Fibroblast of skin of abdomen (primary cell): ENCODE results near the gene KRT82.

Source experiments
- DNase-seq: peaks from one replicate; pipeline ENCODE4 v3.0.0-alpha.2; 2013

Gene KRT82

DNA sequence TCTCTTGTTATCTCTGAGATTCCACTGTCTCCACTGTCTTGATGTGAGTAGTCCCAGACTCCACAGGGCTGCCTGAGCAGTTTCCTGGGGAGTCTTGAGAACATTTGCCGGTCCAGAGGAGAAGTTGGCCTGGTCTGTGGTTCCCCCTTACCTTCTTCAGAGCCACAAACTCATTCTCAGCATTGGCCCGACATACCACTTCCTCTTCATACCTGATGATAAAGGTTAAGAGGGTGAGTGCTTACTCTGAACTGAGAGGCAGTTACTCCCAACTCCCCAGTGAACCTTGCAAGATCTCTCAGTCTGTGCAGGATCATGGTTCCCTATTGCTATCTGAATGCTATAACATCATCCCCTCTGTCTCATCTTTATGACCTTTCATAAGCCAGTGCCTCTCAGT, 23.3 kb downstream of the KRT82 start:
- no peak for DNase-seq

DNA sequence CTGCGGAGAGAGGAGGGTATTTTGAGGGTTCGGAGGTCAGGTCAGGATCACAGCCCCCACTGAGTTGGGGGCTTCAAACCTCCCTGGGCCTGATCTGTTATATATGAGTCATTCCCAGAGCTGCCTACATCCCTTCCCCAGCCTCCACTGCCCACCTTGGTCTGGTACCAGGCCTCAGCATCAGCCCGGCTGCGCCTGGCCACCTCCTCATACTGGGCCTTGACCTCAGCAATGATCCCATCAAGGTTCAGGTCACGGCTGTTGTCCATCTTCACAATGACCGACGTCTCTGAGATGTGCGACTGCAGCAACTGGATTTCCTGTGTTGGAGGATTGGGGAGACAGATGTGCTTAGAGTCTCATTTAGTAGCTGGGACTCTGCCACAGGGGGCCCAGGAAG, 24.9 kb downstream of the KRT82 start:
- no peak for DNase-seq

DNA sequence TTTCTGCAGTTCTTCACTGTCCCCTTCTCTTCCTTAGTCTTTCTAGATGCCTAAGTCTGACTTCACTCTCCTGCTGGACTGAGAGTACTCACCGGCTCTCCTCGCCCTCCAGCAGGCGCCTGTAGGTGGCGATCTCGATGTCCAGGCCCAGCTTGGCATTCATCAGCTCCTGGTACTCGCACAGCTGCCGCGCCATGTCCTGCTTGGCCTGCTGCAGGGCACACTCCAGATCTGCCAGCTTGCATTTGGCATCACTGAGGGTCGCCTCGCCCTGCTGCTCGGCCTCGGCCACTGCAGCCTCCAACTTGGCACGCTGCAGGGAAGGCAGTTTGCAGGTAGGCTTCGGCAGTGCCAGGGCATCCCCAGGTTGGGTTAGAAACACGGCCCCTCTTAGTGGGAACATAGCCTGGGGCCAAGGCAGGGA, 25.9 kb downstream of the KRT82 start:
- peak; percentile 26 for DNase-seq

DNA sequence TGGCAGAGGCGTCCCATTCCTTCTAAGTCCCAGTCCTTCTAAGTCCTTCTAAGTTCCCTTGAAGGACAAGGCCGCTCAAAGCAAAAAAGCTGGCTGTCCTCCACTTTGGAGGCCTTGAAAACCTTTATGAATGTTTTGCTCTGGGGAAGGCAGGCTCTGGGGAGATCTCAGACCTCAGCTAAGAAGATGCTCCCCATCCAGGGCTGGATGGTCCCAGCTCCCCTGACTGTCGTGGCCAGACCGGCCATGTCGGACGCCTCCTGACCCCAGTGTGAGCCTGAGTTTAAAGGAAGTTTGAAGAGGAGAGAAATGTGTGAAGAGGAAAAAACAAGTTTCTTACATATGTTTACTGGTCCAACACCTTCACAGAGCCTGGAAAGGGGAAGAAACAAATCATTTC, 26.6 kb downstream of the KRT82 start:
- no peak for DNase-seq

DNA sequence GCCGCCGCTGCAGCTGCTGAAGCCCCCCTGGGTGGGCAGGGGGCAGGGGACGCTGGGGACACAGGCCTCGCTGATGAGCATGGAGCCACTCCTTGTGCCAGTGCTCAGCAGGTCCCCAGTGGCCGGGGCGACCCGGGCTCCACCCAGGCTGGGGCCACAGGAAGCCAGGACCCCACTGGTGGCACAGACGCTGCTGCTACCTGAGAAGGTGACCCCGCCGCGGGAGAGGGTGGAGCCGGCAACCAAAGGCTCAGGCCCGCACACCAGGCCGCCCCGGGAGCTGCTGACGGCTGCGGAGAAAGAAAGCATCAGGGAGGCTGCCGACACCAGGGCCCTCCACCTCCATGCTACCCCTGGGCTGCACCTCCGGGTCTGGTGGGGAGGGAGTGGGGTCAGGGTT, 28.0 kb downstream of the KRT82 start:
- DNase-seq = no peak

DNA sequence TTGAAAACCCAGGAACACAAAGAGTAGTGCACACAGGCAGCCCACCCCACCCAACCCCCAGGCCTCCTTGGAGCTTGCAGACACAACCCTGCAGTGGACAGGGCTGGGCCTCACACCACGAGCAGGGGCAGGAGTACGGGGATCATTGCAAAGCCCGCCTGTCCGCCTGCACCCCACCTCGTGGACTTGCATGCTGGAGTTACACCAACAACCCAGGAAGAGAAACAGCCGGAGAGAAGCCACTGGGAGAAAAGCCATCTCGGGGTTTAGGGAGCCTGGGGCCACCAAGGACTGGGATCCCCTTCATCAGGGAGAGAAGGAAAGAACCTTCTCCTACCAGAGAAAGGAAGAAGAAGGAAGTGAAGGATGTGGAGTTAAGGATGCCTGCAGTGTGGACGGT, 28.9 kb downstream of the KRT82 start:
- DNase-seq = no peak

DNA sequence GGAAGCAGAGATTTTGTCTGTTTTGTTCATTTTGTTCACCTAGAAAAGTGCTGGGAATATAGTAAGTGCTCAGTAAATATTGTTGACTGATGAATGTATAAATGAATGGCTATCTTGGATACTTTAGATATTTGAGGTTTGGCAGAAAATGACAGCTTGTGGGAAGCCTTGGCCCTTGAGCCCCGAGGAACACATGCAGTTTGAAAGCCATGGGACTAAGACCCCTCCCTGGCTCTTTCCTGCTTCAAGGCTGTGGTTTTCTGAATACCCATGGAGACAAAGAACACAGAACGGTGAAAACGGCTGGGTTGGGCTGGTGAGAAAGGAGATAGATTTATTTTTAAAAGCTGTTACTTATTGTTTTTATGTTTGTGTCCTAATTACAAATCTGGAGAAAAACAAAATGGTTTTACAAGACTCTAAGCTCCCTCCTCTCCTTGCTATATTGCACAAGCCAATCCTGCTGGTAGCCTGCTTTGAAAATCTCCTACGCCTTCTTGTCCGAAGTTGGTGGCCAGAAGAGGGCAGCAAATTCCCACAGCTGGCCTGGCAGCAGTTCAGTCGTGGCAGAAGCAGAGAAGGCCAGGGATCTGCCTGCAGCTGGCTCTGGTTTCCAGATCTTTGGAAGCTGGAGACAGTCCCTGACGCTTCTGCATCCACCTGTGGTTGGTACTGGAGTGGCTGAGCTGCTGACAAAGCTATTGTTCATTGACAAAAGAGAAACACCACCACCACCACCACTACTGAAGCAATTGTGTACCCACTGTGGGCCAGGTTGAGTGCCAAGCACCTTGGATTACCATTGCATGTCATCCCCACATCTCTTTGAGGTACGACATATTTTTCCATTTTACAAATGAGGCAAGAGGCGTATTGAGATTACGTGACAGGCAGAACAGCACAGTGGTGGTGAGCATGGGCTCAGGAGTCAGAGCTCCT, 33.6 kb downstream of the KRT82 start:
- DNase-seq = peak; percentile 82

DNA sequence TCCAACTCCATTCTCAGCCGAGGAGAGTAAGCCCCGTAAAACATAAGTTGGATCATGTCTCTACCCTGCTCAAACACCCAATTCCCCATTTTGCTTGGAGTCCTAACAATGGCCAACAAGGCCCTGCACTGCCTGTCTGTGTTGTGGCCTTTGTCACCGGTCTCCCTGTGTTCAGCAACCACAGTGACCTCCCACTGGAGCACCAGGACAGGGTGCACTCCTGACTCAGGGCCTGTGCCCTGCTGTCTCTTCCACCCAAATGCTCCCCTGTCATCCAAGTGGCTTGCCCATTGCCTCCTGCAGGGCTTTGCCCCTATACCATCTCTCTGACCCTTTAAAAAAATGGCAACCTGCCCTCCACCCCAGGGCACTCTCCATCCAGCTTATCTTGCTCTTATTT, 34.4 kb downstream of the KRT82 start:
- DNase-seq = no peak

DNA sequence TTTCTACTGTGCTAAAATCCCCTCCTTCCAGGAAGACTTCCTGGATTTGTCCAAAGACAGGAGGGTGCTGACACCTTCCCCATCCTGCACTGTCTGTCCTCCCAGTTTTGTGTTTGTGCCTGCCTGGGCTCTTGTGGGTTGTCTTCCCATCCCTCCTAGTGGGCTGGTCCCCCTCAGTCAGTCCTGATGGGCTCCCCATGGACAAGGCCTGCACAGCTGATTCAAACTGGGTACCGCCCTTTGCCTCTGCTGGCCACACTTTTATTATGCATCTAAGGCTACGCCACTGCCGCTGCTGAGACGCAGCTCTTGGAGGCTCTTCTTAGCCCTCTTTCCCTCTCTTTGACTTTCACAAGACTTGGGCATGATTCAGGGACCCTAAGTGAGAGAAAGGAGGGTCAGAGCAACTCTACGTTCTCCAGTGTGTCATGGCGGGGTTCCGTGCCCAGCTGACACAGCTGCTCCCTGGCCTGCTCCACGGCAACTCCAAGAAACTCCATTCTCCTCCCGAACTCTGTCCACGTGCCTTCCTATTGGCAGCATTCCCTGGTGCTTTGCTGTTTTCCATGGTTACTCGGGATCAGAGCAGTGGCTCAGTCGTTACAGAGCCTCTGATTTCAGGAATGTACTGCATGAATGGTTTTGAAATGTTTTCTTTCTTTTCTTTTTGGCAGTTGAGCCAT, 35.1 kb downstream of the KRT82 start:
- DNase-seq = peak; percentile 60

DNA sequence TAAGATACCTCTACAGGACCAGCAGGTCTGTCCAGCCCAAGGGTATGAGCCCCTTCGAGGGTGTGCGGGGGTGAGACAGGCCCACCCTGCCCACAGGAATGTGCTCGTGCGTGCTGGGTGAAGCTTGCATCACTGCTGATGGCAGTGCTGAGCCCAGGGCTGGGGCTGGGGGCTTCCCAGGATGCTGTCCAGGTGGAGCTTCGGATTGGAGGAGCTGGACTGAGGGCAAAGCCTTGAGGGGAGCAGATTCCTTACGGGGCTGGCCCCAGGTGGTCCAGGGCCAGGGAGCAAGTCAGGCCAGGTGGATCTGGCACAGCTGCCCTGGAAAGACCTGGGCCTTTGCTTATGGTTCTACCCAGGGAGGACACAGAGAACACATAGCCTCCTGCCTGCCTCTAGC, 36.3 kb downstream of the KRT82 start:
- DNase-seq = no peak

DNA sequence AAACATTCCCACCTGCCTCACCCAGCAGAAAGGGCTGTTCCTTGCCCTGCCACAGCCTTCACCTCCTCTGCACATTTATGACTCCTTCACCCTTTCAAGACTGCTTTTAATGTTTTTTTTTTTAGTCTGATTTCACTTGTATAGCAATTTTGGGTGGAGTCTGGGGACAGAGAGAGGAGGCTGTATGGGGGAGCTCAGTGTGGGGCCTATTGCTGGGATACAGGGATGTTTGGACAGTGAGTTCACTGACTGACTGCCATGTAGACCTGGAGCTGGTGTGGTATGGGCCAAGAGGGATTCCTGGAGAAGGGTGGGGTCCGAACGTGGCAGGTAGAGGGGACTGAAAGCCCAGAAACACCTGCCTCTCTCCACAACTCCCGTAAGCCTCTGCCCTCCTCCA, 36.9 kb downstream of the KRT82 start:
- no peak for DNase-seq

DNA sequence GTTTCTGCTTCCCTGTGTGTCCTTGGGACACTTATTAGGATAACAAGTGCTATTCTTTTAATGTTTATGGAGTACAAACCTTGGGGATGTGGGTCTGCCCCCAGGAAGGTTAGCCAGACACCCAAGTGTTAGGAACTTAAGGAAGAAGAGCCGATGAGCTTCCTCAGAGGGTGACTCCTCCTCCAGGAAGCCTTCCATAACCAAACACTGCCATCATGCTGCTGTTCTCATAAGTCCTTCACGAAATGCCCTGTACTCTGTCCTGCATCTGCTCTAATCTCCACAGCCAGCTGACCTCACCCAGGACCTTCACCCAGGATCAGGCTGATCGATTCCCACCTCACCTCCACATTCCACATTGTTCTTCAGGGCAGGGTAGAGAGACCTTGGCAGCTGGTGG, 37.6 kb downstream of the KRT82 start:
- DNase-seq = no peak

DNA sequence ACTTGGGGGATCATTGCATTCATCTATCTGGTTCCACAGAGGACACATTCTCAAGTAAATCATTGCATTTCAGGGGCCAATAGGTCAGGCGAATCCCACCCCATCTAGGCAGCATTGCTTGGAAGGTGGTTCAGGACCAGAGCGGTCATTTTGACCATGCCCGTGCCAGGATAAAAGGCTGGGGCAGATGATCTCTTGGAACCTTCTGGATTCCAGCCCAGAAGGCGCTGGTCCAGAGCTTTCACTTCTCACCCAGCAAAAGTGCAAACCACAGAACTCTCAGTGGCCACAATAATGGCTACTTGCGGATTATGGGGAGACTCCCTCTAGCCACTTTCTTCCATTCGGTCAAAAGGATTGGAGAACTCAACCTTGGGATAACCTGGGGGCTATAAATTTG, 38.3 kb downstream of the KRT82 start:
- no peak for DNase-seq

DNA sequence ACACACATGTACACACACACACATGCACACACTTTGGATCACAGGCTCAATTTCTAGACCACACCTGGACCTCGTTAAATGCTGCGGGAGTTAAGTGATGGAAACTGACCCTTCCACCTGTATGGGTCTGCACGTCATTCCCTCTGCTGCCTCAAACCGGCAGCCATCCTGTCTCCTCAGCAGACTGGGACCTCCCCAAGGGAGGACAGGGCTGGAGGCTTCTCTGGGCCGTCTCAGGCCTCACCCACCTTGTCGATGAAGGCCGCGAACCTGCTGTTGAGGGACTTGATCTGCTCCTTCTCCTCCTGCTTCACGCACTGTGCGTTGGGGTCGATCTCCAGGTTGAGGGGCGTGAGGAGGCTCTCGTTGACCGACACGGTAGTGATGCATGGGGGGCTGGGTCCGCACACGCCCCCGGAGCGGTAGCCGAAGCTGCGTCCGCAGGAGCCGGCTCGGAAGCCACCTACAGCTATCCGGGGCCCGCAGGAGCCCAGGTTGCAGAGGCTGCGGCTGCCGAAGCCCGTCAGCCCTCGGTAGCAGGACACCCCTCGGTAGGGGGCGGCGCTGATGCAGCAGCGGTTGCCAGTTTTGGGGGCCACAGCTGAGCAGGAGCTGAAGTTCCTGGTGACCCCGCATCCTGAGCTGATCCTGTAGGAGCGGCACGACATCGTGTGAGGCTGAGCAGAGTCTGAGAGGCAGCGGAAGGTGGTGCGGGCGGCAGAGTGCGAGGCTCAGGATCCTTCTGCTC, 39.2 kb downstream of the KRT82 start, which contains the start of gene KRT85:
Gene KRT85, minus strand, starts transcription at position 744 of the 748 bp plus-strand sequence. Its CDS starts 76 bp downstream, at position 668.
- no peak for DNase-seq

DNA sequence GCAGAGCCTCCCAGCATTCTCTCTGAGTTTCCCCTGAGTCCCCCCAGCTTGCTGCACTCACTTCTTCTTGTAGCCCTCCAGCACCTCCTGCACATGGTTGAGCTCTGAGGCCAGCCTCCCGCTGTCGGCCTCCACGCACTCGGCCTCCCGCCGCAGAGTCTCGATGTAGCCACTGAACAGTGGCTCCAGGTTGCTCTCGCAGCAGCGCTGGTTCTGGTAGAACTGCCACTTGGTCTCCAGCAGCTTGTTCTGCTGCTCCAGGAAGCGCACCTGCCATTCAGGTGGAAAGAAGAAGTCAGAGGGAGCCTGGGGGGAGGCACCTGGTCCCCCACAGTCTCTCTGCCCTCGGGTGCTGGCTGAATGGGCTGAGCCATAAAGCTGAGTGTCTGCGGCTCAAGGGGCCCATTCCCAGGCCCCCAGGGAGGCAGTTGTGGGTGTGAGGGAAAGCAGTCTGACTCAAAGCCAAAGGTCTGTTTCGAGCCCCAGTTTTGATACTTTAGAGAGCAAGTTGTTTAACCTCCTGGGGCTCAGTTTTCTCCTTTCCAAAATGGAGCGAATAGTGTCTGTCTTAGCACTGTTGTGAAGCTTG, 41.1 kb downstream of the KRT82 start:
- no peak for DNase-seq

DNA sequence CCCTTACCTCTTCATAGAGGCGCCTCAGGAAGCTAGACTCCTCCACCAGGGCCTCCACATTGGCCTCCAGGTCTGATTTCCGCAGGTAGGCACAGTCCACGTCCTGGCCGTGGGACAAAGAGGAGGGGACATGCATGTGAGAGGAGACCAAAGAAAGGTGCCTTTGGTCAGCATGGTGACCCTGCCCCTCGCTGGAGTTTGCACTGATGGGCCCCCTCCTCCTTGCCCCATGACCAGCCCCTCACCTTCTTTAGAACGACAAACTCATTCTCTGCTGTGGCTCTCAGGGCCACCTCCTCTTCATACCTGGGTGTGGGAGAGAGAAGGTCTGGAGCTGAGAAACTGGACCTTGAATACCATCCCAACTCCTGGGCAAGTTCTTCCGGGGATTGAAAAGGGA, 42.1 kb downstream of the KRT82 start:
- DNase-seq = no peak

DNA sequence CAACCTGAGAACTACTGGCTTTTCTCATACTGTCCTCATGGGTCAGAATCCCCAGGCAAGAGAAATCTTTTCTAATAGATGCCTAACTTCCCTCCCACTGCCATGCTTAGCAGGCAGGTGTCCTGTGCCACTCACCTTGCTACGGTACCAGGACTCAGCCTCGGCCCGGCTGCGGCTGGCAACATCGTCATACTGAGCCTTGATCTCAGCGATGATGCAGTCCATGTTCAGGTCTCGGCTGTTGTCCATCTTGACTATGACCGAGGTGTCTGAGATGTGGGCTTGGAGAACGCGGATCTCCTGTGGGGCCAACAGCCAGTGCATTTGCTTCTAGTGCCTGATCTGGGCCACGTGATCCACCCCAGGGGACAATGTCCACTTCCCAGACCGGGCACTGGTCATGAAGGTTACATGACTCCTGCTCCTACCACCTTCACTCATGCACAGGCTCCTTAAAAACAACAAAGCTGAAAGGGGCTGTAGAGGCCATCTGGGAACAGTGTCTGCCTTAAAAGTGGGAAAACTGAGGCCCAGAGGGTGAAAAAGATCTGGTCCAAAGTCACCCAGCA, 42.9 kb downstream of the KRT82 start:
- DNase-seq = no peak

DNA sequence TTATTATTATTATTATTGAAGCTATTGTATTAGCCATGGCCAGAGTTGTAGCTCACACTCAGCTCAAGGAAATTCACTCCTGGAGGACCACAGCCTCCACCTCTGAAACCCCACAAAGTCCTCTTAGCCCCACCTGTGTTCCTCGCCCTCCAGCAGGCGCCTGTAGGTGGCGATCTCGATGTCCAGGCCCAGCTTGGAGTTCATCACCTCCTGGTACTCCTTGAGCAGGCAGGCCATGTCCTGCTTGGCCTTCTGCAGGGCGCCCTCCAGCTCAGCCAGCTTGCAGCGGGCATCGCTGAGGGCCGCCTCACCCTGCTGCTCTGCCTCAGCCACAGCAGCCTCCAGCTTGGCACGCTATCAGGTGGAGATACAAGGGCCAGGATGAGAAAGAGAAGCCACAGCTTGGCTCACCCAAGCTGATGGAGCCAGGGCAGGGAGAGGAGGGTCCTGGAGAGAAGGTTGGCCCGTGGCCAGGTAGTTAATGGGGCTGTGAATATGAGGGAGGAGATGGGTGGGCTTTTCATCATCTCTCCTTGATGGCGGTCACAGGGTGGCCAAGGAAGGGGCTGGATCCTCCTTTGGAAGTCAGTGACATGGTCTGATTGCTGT, 43.9 kb downstream of the KRT82 start:
- no peak for DNase-seq

DNA sequence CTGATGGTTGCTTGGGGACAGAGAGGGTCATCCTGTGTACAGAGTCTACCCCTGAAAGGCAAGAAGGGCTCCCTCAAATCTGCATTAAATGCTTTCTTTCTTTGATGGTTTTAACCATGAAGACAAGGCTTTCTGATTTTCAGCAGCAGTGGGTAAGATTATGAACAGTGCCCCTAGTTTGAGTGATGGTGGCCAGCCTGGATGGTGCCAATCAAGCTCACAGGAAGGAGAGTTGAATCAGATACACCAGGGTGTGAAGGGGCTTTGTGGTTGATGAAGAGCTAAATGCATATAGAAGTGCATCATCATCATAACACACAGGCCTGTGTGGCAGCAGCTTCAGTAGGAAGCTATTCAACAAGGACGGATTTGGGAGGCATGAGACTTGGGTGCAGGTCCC, 44.6 kb downstream of the KRT82 start:
- DNase-seq = no peak

DNA sequence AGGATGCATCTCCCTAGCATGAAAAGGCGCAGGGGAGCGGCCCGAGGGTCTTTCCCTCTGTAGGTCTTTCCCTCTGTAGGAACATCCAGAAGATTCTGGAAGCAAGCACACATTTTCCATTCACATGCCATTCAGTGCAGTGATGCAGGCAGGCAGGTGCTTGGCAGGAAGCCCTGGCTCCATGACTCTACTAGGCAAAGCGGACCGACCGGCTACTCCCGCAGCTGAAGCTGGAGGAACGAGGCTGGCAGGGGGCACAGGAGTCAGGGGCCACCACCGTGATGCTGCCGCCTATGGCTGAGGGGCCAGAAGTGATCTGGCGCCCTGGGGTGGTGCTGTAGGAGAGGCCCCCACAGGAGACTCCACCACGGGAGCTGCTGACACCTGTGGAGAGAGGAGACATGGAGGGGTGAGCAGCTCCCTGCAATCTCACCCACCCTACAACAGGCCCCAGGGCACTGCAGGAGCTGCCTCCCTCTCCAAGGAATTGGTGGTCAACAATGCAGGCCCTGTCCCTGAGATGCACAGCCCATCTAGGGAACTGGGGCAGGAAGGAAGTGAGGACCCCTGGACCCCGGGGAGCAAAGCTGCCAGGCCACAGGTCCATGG, 45.4 kb downstream of the KRT82 start:
- no peak for DNase-seq

DNA sequence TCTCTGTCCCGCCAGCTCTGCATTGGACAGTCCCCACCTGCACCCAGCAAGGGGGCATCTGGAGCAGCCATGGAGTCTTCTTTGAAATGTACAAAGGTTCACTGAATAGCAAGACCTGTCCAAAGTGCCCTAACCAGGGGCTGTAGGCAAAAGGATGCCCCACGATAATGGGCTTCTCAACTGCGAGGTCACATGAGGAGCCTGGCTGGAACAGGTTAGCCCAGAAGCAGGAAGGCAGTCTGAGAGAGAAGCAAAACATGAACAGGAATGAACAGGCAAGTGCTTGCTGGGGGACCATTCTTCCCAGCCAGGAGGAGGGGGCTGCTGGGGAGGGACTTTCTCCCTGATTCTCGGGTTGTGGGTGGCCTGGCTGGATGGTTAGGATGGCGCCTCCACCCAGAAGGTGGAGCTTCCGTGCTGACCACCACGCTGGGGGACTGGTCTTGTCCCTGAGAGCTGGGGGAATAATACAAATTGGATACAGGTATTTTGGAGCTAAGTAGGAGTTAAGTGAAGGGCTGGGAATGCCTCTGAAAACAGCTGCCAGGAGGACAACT, 46.0 kb downstream of the KRT82 start:
- no peak for DNase-seq
